IPS-NIHi11 (cell line): Measurements from ENCODE around the gene C22orf15.

ENCODE experiments used
- DNase-seq: peaks from one replicate; pipeline ENCODE4 v3.0.0; 2012; ENCODE audit warnings: mixed read lengths, low spot score

C22orf15 gene

GRCh38 chr22:23789121-23789520 is 26.3 kb downstream of the C22orf15 start:
- no peak for DNase-seq

GRCh38 chr22:23789638-23790037 is 26.8 kb downstream of the C22orf15 start:
- DNase-seq, result no peak

GRCh38 chr22:23790819-23791737 is 28.3 kb downstream of the C22orf15 start:
- no peak for DNase-seq

GRCh38 chr22:23791738-23792645 is 29.2 kb downstream of the C22orf15 start:
- no peak for DNase-seq

GRCh38 chr22:23793326-23793725 is 30.5 kb downstream of the C22orf15 start:
- DNase-seq, result no peak

GRCh38 chr22:23796461-23796860 is 33.7 kb downstream of the C22orf15 start:
- no peak for DNase-seq

GRCh38 chr22:23800297-23801237 is 37.8 kb downstream of the C22orf15 start:
- no peak for DNase-seq

GRCh38 chr22:23801238-23801821 is 38.5 kb downstream of the C22orf15 start:
- no peak for DNase-seq

- no peak for DNase-seq
Observed at GRCh38 chr22:23801886-23802377, 39.1 kb downstream of the C22orf15 start.

GRCh38 chr22:23803001-23803819 is 40.4 kb downstream of the C22orf15 start:
- DNase-seq, result no peak

GRCh38 chr22:23804781-23805291 is 42.0 kb downstream of the C22orf15 start:
- no peak for DNase-seq

- DNase-seq, result no peak
Observed at GRCh38 chr22:23806837-23807236, 44.0 kb downstream of the C22orf15 start.

- no peak for DNase-seq
Observed at GRCh38 chr22:23812378-23812777, 49.6 kb downstream of the C22orf15 start.
